IMR-90 (cell line): Measurements from ENCODE around the gene ZEB2.

ENCODE experiments used
- BHLHE40 ChIP-seq: fragments of 150-350 bp; IDR thresholded peaks from 2 replicates; pipeline ENCODE4 v1.6.1; 2016; ENCODE audit warnings: mild to moderate bottlenecking, low read depth, low read length
- CEBPB ChIP-seq: IDR thresholded peaks from 2 replicates; pipeline ENCODE4 v1.6.1; 2012; ENCODE audit warnings: low read depth, low read length, improper control_type of control experiment
- CTCF ChIP-seq: conservative IDR thresholded peaks from 2 replicates; pipeline ENCODE4 v1.5.1; 2012; ENCODE audit warnings: mild to moderate bottlenecking, low read depth, low read length, improper control_type of control experiment
- ELK1 ChIP-seq: fragments of 150-350 bp; IDR thresholded peaks from 2 replicates; pipeline ENCODE4 v1.6.1; 2016; ENCODE audit warnings: low read depth, mild to moderate bottlenecking, low read length, moderate library complexity, borderline replicate concordance
- FOS ChIP-seq: fragments of 150-350 bp; IDR thresholded peaks from 2 replicates; pipeline ENCODE4 v1.6.1; 2016; ENCODE audit warnings: low read depth, low read length
- MAFK ChIP-seq: IDR thresholded peaks from 2 replicates; pipeline ENCODE4 v1.6.1; 2012; ENCODE audit warnings: low read depth, low read length, improper control_type of control experiment
- MAZ ChIP-seq: IDR thresholded peaks from 2 replicates; pipeline ENCODE4 v1.6.1; 2012; ENCODE audit warnings: low read depth, mild to moderate bottlenecking, low read length, improper control_type of control experiment, moderate library complexity, borderline replicate concordance
- MXI1 ChIP-seq: IDR thresholded peaks from 2 replicates; pipeline ENCODE4 v1.6.1; 2012; ENCODE audit warnings: low read depth, mild to moderate bottlenecking, low read length, moderate library complexity, borderline replicate concordance
- POLR2A ChIP-seq: IDR thresholded peaks from 2 replicates; pipeline ENCODE4 v1.6.1; 2012; ENCODE audit warnings: mild to moderate bottlenecking, low read depth, low read length
- RAD21 ChIP-seq: IDR thresholded peaks from 2 replicates; pipeline ENCODE4 v1.6.1; 2012; ENCODE audit warnings: low read length, improper control_type of control experiment
- RCOR1 ChIP-seq: IDR thresholded peaks from 2 replicates; pipeline ENCODE4 v1.6.1; 2012; ENCODE audit warnings: mild to moderate bottlenecking, low read length, improper control_type of control experiment; ENCODE audit not compliant: insufficient replicate concordance
- RFX5 ChIP-seq: IDR thresholded peaks from 2 replicates; pipeline ENCODE4 v1.8.0; 2012; ENCODE audit warnings: low read depth, mild to moderate bottlenecking, low read length, moderate library complexity
- SMC3 ChIP-seq: fragments of 150-350 bp; IDR thresholded peaks from 2 replicates; pipeline ENCODE4 v1.6.1; 2016; ENCODE audit warnings: low read depth, mild to moderate bottlenecking, antibody characterized with exemption, low read length, moderate library complexity
- USF2 ChIP-seq: fragments of 150-350 bp; IDR thresholded peaks from 2 replicates; pipeline ENCODE4 v1.6.1; 2017; ENCODE audit warnings: mild to moderate bottlenecking, antibody characterized with exemption, low read length, low read depth

GRCh38 chr2:144477281-144477956 lies 42.5 kb downstream of the ZEB2 start:
- no peak for TF ChIP-seq CTCF
- no peak for TF ChIP-seq USF2
- TF ChIP-seq RAD21, result no peak
- no peak for TF ChIP-seq CEBPB
- TF ChIP-seq ELK1, result no peak
- TF ChIP-seq MAFK, result no peak
- TF ChIP-seq SMC3, result no peak
- TF ChIP-seq FOS, result no peak
- TF ChIP-seq POLR2A, result no peak
- TF ChIP-seq RFX5, result no peak
- TF ChIP-seq MAZ, result no peak
- TF ChIP-seq MXI1, result no peak
- no peak for TF ChIP-seq RCOR1
- no peak for TF ChIP-seq BHLHE40
